Measurements from ENCODE around the gene KIAA0232. TPM values are rescaled to one million over a fixed set of nuclear protein-coding genes. Genes with fewer than 3 reads are reported as not detected.
"Not testable (repeated sequence)": the region's sequence is repeated elsewhere in the genome, so short reads cannot be mapped to it uniquely, and the experiment has no call there.

The KIAA0232 gene
- polyA plus RNA-seq, 4 donors: 6.7 to 21.5 (median 8.6) TPM

GRCh38 chr4:6826781-6827508 lies 44.4 kb downstream of the KIAA0232 start:
- 79 to 88% (median 88%) methylated on average over 9 of the region's 9 CpGs for WGBS, 3 donors
- no peak for FAIRE-seq
- peaks cover 4 to 34% (median 13%) of the 10 kb centered on the region in 3 donors for H3K36me3 ChIP-seq (ENCODE audit: control insufficient read depth in 3 of 3, insufficient read depth in 2 of 3, low read depth in 1 of 3, low read length in 3 of 3)
- no peak for DNase-seq
- no peak overlapping the region for H3K4me3 ChIP-seq (ENCODE audit: low read depth in 1 of 3, low read length in 3 of 3)
- no peaks in the 10 kb centered on the region for H3K4me1 ChIP-seq (ENCODE audit: control insufficient read depth in 3 of 3, insufficient read depth in 2 of 3, low read depth in 1 of 3, low read length in 2 of 3)
- no peak overlapping the region for H3K27ac ChIP-seq (ENCODE audit: low read depth in 1 of 3, low read length in 2 of 3)
- no peaks in the 10 kb centered on the region for H3K9me3 ChIP-seq (ENCODE audit: control insufficient read depth in 2 of 2, insufficient read depth in 1 of 2, low read depth in 1 of 2, low read length in 1 of 2)
- H3K27me3 ChIP-seq (ENCODE audit: control insufficient read depth in 3 of 3, insufficient read depth in 3 of 3, low read length in 3 of 3): no peaks in the 10 kb centered on the region

GRCh38 chr4:6829086-6829485 lies 46.6 kb downstream of the KIAA0232 start:
- Histone ChIP-seq H3K27me3 (ENCODE audit: control insufficient read depth in 3 of 3, insufficient read depth in 3 of 3, low read length in 3 of 3) (no peaks in the 10 kb centered on the region), H3K4me1 (ENCODE audit: control insufficient read depth in 3 of 3, insufficient read depth in 2 of 3, low read depth in 1 of 3, low read length in 2 of 3) (no peaks in the 10 kb centered on the region), H3K27ac (ENCODE audit: low read depth in 1 of 3, low read length in 2 of 3) (no peak overlapping the region), H3K9me3 (ENCODE audit: control insufficient read depth in 2 of 2, insufficient read depth in 1 of 2, low read depth in 1 of 2, low read length in 1 of 2) (no peaks in the 10 kb centered on the region), H3K36me3 (ENCODE audit: control insufficient read depth in 3 of 3, insufficient read depth in 2 of 3, low read depth in 1 of 3, low read length in 3 of 3) (peaks cover 6 to 36% (median 13%) of the 10 kb centered on the region in 3 donors), H3K4me3 (ENCODE audit: low read depth in 1 of 3, low read length in 3 of 3) (no peak overlapping the region)
- FAIRE-seq (no peak), DNase-seq (no peak)
- WGBS, 3 donors: 78 to 85% (median 85%) methylated on average over 5 of the region's 5 CpGs

- Histone ChIP-seq H3K4me1 (ENCODE audit: control insufficient read depth in 3 of 3, insufficient read depth in 2 of 3, low read depth in 1 of 3, low read length in 2 of 3) (peaks cover 3 to 7% (median 3%) of the 10 kb centered on the region in 3 donors), H3K27me3 (ENCODE audit: control insufficient read depth in 3 of 3, insufficient read depth in 3 of 3, low read length in 3 of 3) (no peaks in the 10 kb centered on the region), H3K36me3 (ENCODE audit: control insufficient read depth in 3 of 3, insufficient read depth in 2 of 3, low read depth in 1 of 3, low read length in 3 of 3) (peaks cover 6 to 21% (median 8%) of the 10 kb centered on the region in 3 donors), H3K4me3 (ENCODE audit: low read depth in 1 of 3, low read length in 3 of 3) (no peak overlapping the region), H3K27ac (ENCODE audit: low read depth in 1 of 3, low read length in 2 of 3) (no peak overlapping the region), H3K9me3 (ENCODE audit: control insufficient read depth in 2 of 2, insufficient read depth in 1 of 2, low read depth in 1 of 2, low read length in 1 of 2) (no peaks in the 10 kb centered on the region)
- DNase-seq (no peak), FAIRE-seq (no peak)
- 93 to 97% (median 96%) methylated on average over 3 of the region's 3 CpGs for WGBS, 3 donors
Measured at GRCh38 chr4:6834867-6835266, 52.3 kb downstream of the KIAA0232 start.

GRCh38 chr4:6835616-6836015 lies 53.1 kb downstream of the KIAA0232 start:
- H3K9me3 ChIP-seq (ENCODE audit: control insufficient read depth in 2 of 2, insufficient read depth in 1 of 2, low read depth in 1 of 2, low read length in 1 of 2); H3K27ac ChIP-seq (ENCODE audit: low read depth in 1 of 3, low read length in 2 of 3); H3K27me3 ChIP-seq (ENCODE audit: control insufficient read depth in 3 of 3, insufficient read depth in 3 of 3, low read length in 3 of 3); DNase-seq; H3K4me3 ChIP-seq (ENCODE audit: low read depth in 1 of 3, low read length in 3 of 3); FAIRE-seq: not testable (repeated sequence)
- H3K4me1 ChIP-seq (ENCODE audit: control insufficient read depth in 3 of 3, insufficient read depth in 2 of 3, low read depth in 1 of 3, low read length in 2 of 3): peaks cover 3 to 13% (median 6%) of the 10 kb centered on the region in 3 donors
- WGBS, 3 donors: 95 to 97% (median 96%) methylated on average over 4 of the region's 4 CpGs
- H3K36me3 ChIP-seq (ENCODE audit: control insufficient read depth in 3 of 3, insufficient read depth in 2 of 3, low read depth in 1 of 3, low read length in 3 of 3): peaks cover 6 to 16% (median 6%) of the 10 kb centered on the region in 3 donors

- not testable (repeated sequence) for H3K4me3 ChIP-seq (ENCODE audit: low read depth in 1 of 3, low read length in 3 of 3); H3K9me3 ChIP-seq (ENCODE audit: control insufficient read depth in 2 of 2, insufficient read depth in 1 of 2, low read depth in 1 of 2, low read length in 1 of 2); H3K36me3 ChIP-seq (ENCODE audit: control insufficient read depth in 3 of 3, insufficient read depth in 2 of 3, low read depth in 1 of 3, low read length in 3 of 3); H3K27me3 ChIP-seq (ENCODE audit: control insufficient read depth in 3 of 3, insufficient read depth in 3 of 3, low read length in 3 of 3); FAIRE-seq; H3K27ac ChIP-seq (ENCODE audit: low read depth in 1 of 3, low read length in 2 of 3); DNase-seq
- 94 to 98% (median 96%) methylated on average over 24 to 34 of the region's 34 CpGs for WGBS, 3 donors
- H3K4me1 ChIP-seq (ENCODE audit: control insufficient read depth in 3 of 3, insufficient read depth in 2 of 3, low read depth in 1 of 3, low read length in 2 of 3): peaks cover 3 to 13% (median 6%) of the 10 kb centered on the region in 3 donors
Measured at GRCh38 chr4:6837106-6837505, 54.6 kb downstream of the KIAA0232 start.

- H3K27ac ChIP-seq (ENCODE audit: low read depth in 1 of 3, low read length in 2 of 3): peak overlapping the region in 1 of 3 donors; percentile 1
- peaks cover 0 to 20% (median 3%) of the 10 kb centered on the region in 3 donors for H3K36me3 ChIP-seq (ENCODE audit: control insufficient read depth in 3 of 3, insufficient read depth in 2 of 3, low read depth in 1 of 3, low read length in 3 of 3)
- H3K9me3 ChIP-seq (ENCODE audit: control insufficient read depth in 2 of 2, insufficient read depth in 1 of 2, low read depth in 1 of 2, low read length in 1 of 2): no peaks in the 10 kb centered on the region
- H3K4me1 ChIP-seq (ENCODE audit: control insufficient read depth in 3 of 3, insufficient read depth in 2 of 3, low read depth in 1 of 3, low read length in 2 of 3): peaks cover 3 to 13% (median 6%) of the 10 kb centered on the region in 3 donors
- DNase-seq (no peak), FAIRE-seq (no peak)
- 77 to 86% (median 78%) methylated on average over 4 of the region's 4 CpGs for WGBS, 3 donors
- H3K27me3 ChIP-seq (ENCODE audit: control insufficient read depth in 3 of 3, insufficient read depth in 3 of 3, low read length in 3 of 3): no peaks in the 10 kb centered on the region
- no peak overlapping the region for H3K4me3 ChIP-seq (ENCODE audit: low read depth in 1 of 3, low read length in 3 of 3)
Measured at GRCh38 chr4:6839579-6839978, 57.1 kb downstream of the KIAA0232 start.

GRCh38 chr4:6840062-6840976 lies 57.8 kb downstream of the KIAA0232 start:
- Histone ChIP-seq H3K27ac (ENCODE audit: low read depth in 1 of 3, low read length in 2 of 3) (peak overlapping the region in 1 of 3 donors; percentile 16), H3K4me1 (ENCODE audit: control insufficient read depth in 3 of 3, insufficient read depth in 2 of 3, low read depth in 1 of 3, low read length in 2 of 3) (peaks cover 3 to 13% (median 6%) of the 10 kb centered on the region in 3 donors)

GRCh38 chr4:6845027-6845426 lies 62.5 kb downstream of the KIAA0232 start:
- DNase-seq (peak in 1 of 2 donors; percentile 13), FAIRE-seq (no peak)
- Histone ChIP-seq H3K4me3 (ENCODE audit: low read depth in 1 of 3, low read length in 3 of 3) (no peak overlapping the region), H3K9me3 (ENCODE audit: control insufficient read depth in 2 of 2, insufficient read depth in 1 of 2, low read depth in 1 of 2, low read length in 1 of 2) (no peaks in the 10 kb centered on the region), H3K36me3 (ENCODE audit: control insufficient read depth in 3 of 3, insufficient read depth in 2 of 3, low read depth in 1 of 3, low read length in 3 of 3) (peaks cover 4 to 35% (median 15%) of the 10 kb centered on the region in 3 donors), H3K4me1 (ENCODE audit: control insufficient read depth in 3 of 3, insufficient read depth in 2 of 3, low read depth in 1 of 3, low read length in 2 of 3) (peaks cover 0 to 4% (median 3%) of the 10 kb centered on the region in 3 donors), H3K27me3 (ENCODE audit: control insufficient read depth in 3 of 3, insufficient read depth in 3 of 3, low read length in 3 of 3) (no peaks in the 10 kb centered on the region), H3K27ac (ENCODE audit: low read depth in 1 of 3, low read length in 2 of 3) (no peak overlapping the region)
- WGBS, 3 donors: 65 to 91% (median 83%) methylated on average over 1 of the region's 1 CpG

More at GRCh38 chr4:6840062-6840976, 57.8 kb downstream of the KIAA0232 start:
- DNase-seq (peak; percentile 45 to 71), FAIRE-seq (no peak)
- peaks cover 0 to 21% (median 6%) of the 10 kb centered on the region in 3 donors for H3K36me3 ChIP-seq (ENCODE audit: control insufficient read depth in 3 of 3, insufficient read depth in 2 of 3, low read depth in 1 of 3, low read length in 3 of 3)
- 42 to 46% (median 46%) methylated on average over 8 of the region's 8 CpGs for WGBS, 3 donors
- H3K9me3 ChIP-seq (ENCODE audit: control insufficient read depth in 2 of 2, insufficient read depth in 1 of 2, low read depth in 1 of 2, low read length in 1 of 2): no peaks in the 10 kb centered on the region
- H3K4me3 ChIP-seq (ENCODE audit: low read depth in 1 of 3, low read length in 3 of 3): no peak overlapping the region
- no peaks in the 10 kb centered on the region for H3K27me3 ChIP-seq (ENCODE audit: control insufficient read depth in 3 of 3, insufficient read depth in 3 of 3, low read length in 3 of 3)

Data from small intestine (tissue), 7 donors.